Liver (tissue), 9 donors: ENCODE data around the gene MAP2K6. TPM values are rescaled to one million over a fixed set of nuclear protein-coding genes. Genes with fewer than 3 reads are reported as not detected.

Experiments
- DNase-seq: peaks from one replicate; pipeline ENCODE4 v3.0.0-alpha.2; 2017; ENCODE audit warnings: low spot score
- H3K27ac ChIP-seq, 2 donors: one replicate each; pipeline ENCODE4 v1.7.0; 2013; ENCODE audit warnings: inconsistent platforms in 2 of 2, low read length in 2 of 2, control low read depth in 1 of 2, low read depth in 1 of 2, mild to moderate bottlenecking in 1 of 2
- H3K27me3 ChIP-seq, 4 donors: one replicate each; pipeline versions ENCODE4 v1.6.1 to v1.7.0; 2013; ENCODE audit warnings: low read length in 3 of 4, inconsistent platforms in 1 of 4, mild to moderate bottlenecking in 1 of 4, moderate library complexity in 1 of 4; ENCODE audit not compliant: control insufficient read depth in 4 of 4, insufficient read depth in 4 of 4
- H3K36me3 ChIP-seq, 4 donors: one replicate each; pipeline versions ENCODE4 v1.6.1 to v1.7.0; 2013; ENCODE audit warnings: low read length in 3 of 4, mild to moderate bottlenecking in 3 of 4, low read depth in 1 of 4, moderate library complexity in 1 of 4; ENCODE audit not compliant: control insufficient read depth in 4 of 4, insufficient read depth in 3 of 4
- H3K4me1 ChIP-seq, 4 donors: one replicate each; pipeline versions ENCODE4 v1.6.1 to v1.7.0; 2013; ENCODE audit warnings: low read length in 3 of 4, mild to moderate bottlenecking in 3 of 4, moderate library complexity in 1 of 4; ENCODE audit not compliant: control insufficient read depth in 4 of 4, insufficient read depth in 4 of 4
- H3K4me3 ChIP-seq, 3 donors: one replicate each; pipeline versions ENCODE4 v1.6.1 to v1.7.0; 2013; ENCODE audit warnings: low read length in 3 of 3, control low read depth in 1 of 3, low read depth in 1 of 3, mild to moderate bottlenecking in 1 of 3
- H3K9ac ChIP-seq, 2 donors: one replicate each; pipeline ENCODE4 v1.7.0; 2013; ENCODE audit warnings: low read length in 2 of 2, mild to moderate bottlenecking in 2 of 2, moderate library complexity in 2 of 2, control low read depth in 1 of 2, low read depth in 1 of 2
- H3K9me3 ChIP-seq, 4 donors: one replicate each; pipeline versions ENCODE4 v1.6.1 to v1.7.0; 2013; ENCODE audit warnings: low read length in 3 of 4; ENCODE audit not compliant: control insufficient read depth in 4 of 4
- ATF3 ChIP-seq: IDR thresholded peaks from 2 replicates; pipeline ENCODE4 v1.6.1; 2016; ENCODE audit warnings: antibody characterized with exemption
- CTCF ChIP-seq: fragments of 150-350 bp; IDR thresholded peaks from 2 replicates; pipeline ENCODE4 v1.5.1; 2017; ENCODE audit warnings: improper control_type of control experiment, low read depth, low read length; ENCODE audit not compliant: missing input control
- EGR1 ChIP-seq, 2 donors: IDR thresholded peaks; 2 replicates each; pipeline ENCODE4 v1.6.1; 2016 to 2018; ENCODE audit warnings: antibody characterized with exemption in 2 of 2, low read depth in 2 of 2
- FOXA1 ChIP-seq: IDR thresholded peaks from 2 replicates; pipeline ENCODE4 v1.6.1; 2016; ENCODE audit warnings: antibody characterized with exemption
- FOXA2 ChIP-seq: IDR thresholded peaks from 2 replicates; pipeline ENCODE4 v1.6.1; 2016; ENCODE audit warnings: antibody characterized with exemption
- GABPA ChIP-seq, 2 donors: IDR thresholded peaks in 1 of 2; conservative IDR thresholded peaks in 1 of 2; 2 replicates each; pipeline ENCODE4 v1.6.1; 2016; ENCODE audit warnings: antibody characterized with exemption in 2 of 2, mild to moderate bottlenecking in 1 of 2, moderate library complexity in 1 of 2
- HNF4A ChIP-seq, 2 donors: conservative IDR thresholded peaks; 2 replicates each; pipeline ENCODE4 v1.6.1; 2016; ENCODE audit warnings: antibody characterized with exemption in 2 of 2, mild to moderate bottlenecking in 2 of 2
- JUND ChIP-seq, 2 donors: IDR thresholded peaks; 2 replicates each; pipeline ENCODE4 v1.6.1; 2016; ENCODE audit warnings: antibody characterized with exemption in 2 of 2
- NR2F2 ChIP-seq: IDR thresholded peaks from 2 replicates; pipeline ENCODE4 v1.6.1; 2016; ENCODE audit warnings: antibody characterized with exemption
- RAD21 ChIP-seq, 2 donors: IDR thresholded peaks; 2 replicates each; pipeline ENCODE4 v1.6.1; 2016; ENCODE audit warnings: antibody characterized with exemption in 2 of 2, mild to moderate bottlenecking in 2 of 2
- REST ChIP-seq: IDR thresholded peaks from 2 replicates; pipeline ENCODE4 v1.6.1; 2016; ENCODE audit warnings: antibody characterized with exemption, mild to moderate bottlenecking
- RXRA ChIP-seq, 2 donors: IDR thresholded peaks; 2 replicates each; pipeline ENCODE4 v1.6.1; 2017 to 2018; ENCODE audit warnings: antibody characterized with exemption in 2 of 2, mild to moderate bottlenecking in 1 of 2
- SP1 ChIP-seq: IDR thresholded peaks from 2 replicates; pipeline ENCODE4 v1.6.1; 2018; ENCODE audit warnings: antibody characterized with exemption, mild to moderate bottlenecking
- TAF1 ChIP-seq: conservative IDR thresholded peaks from 2 replicates; pipeline ENCODE4 v1.6.1; 2016; ENCODE audit warnings: antibody characterized with exemption, mild to moderate bottlenecking
- YY1 ChIP-seq: IDR thresholded peaks from 2 replicates; pipeline ENCODE4 v1.6.1; 2016; ENCODE audit warnings: antibody characterized with exemption, mild to moderate bottlenecking
- ZBTB33 ChIP-seq: IDR thresholded peaks from 2 replicates; pipeline ENCODE4 v1.6.1; 2016; ENCODE audit warnings: antibody characterized with exemption
- WGBS: extraction: QIAGEN DNeasy Blood & Tissue Kit; methylation state at CpG from one replicate; pipeline ENCODE4 v1.1.7; 2013; 5-methylcytosine and 5-hydroxymethylcytosine counted together
- polyA plus RNA-seq, 2 donors: library from polyadenylated mRNA; stranded (reverse) in 1 of 2; unstranded in 1 of 2; fragments of 200-250 nt in 1 of 2; fragments of >200 nt in 1 of 2; fragmentation: Nextera tagmentation in 1 of 2; extraction: Ambion mirVana in 1 of 2; gene quantifications; one replicate each; pipeline versions ENCODE4 v1.2.1 to v1.2.3, GENCODE V29; 2013 to 2015
- total RNA-seq, 2 donors: library from RNA; depleted of rRNA; stranded (reverse); fragments of >200 nt; gene quantifications; one replicate each; pipeline ENCODE4 v1.2.3, GENCODE V29; 2014
- donor health status: healthy.
- donor health status: healthy.
- donor health status: healthy.
- donor health status: healthy.
- donor health status: healthy.

MAP2K6 gene
- total and polyA plus RNA-seq, 4 donors: 0.31 to 5.4 (median 2.6) TPM

- no peaks in the 10 kb centered on the region for H3K27me3 ChIP-seq
- peaks cover 1 to 29% (median 22%) of the 10 kb centered on the region in 4 donors for H3K4me1 ChIP-seq
- TF ChIP-seq GABPA (IDR thresholded peaks at IDR 0.05 in 1 of 2, conservative IDR thresholded peaks at IDR 0.05 in 1 of 2): no peak
- no peak for TF ChIP-seq FOXA2
- no peak for TF ChIP-seq HNF4A (conservative IDR thresholded peaks at IDR 0.05)
- no peak for TF ChIP-seq JUND (IDR thresholded peaks at IDR 0.05)
- H3K4me3 ChIP-seq: no peak overlapping the region
- no peaks in the 10 kb centered on the region for H3K36me3 ChIP-seq
- no peak overlapping the region for H3K9ac ChIP-seq
- no peaks in the 10 kb centered on the region for H3K9me3 ChIP-seq
- no peak for DNase-seq
- H3K27ac ChIP-seq: no peak overlapping the region
- WGBS: 77% methylated on average over 3 of the region's 3 CpGs
Measured at GRCh38 chr17:69499318-69499717, 84.8 kb downstream of the MAP2K6 start.

GRCh38 chr17:69500911-69501429 is 86.5 kb downstream of the MAP2K6 start:
- H3K9ac ChIP-seq: no peak overlapping the region
- H3K27ac ChIP-seq: peak overlapping the region; percentile 1 to 66
- peaks cover 1 to 29% (median 22%) of the 10 kb centered on the region in 4 donors for H3K4me1 ChIP-seq
- 32% methylated on average over 9 of the region's 9 CpGs for WGBS
- peaks cover 0 to 3% (median under 1%) of the 10 kb centered on the region in 4 donors for H3K36me3 ChIP-seq
- DNase-seq: no peak
- H3K9me3 ChIP-seq: no peaks in the 10 kb centered on the region
- no peak for TF ChIP-seq RXRA (IDR thresholded peaks at IDR 0.05)
- no peak for TF ChIP-seq TAF1
- TF ChIP-seq EGR1 (IDR thresholded peaks at IDR 0.05; ENCODE audit: low read depth in 2 of 2): no peak
- TF ChIP-seq YY1: no peak
- no peak for TF ChIP-seq FOXA1
- no peak for TF ChIP-seq SP1
- no peak for TF ChIP-seq ATF3
- no peak for TF ChIP-seq GABPA (IDR thresholded peaks at IDR 0.05 in 1 of 2, conservative IDR thresholded peaks at IDR 0.05 in 1 of 2)
- no peak for TF ChIP-seq JUND (IDR thresholded peaks at IDR 0.05)
- TF ChIP-seq RAD21 (IDR thresholded peaks at IDR 0.05): no peak
- TF ChIP-seq HNF4A (conservative IDR thresholded peaks at IDR 0.05): no peak
- no peak for TF ChIP-seq REST
- TF ChIP-seq CTCF: no peak
- no peak for TF ChIP-seq NR2F2
- TF ChIP-seq ZBTB33: no peak
- H3K4me3 ChIP-seq: no peak overlapping the region
- H3K27me3 ChIP-seq: no peaks in the 10 kb centered on the region
